Measurements from ENCODE around the gene DRGX.

DNA sequence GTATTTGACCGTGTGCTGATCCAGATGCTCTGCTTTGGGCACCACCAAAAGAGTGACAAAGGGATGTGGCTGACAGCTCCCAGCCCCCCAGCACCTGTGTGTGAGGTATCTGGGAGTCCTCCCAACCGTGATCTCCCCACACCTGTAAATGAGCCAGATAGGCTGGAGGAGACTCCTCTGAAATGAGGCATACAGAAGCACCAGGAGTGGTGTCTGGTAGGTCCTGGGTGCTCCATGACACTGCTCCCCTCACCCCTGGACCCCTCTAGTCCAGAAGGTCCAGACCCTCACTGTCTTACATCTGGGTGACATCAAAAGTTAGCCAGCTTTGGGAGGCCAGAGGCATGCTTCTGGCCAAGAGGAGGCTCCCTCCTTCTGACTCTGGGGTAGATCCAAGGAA is 20.0 kb upstream of the DRGX start:
- TF ChIP-seq, protein P1, sequence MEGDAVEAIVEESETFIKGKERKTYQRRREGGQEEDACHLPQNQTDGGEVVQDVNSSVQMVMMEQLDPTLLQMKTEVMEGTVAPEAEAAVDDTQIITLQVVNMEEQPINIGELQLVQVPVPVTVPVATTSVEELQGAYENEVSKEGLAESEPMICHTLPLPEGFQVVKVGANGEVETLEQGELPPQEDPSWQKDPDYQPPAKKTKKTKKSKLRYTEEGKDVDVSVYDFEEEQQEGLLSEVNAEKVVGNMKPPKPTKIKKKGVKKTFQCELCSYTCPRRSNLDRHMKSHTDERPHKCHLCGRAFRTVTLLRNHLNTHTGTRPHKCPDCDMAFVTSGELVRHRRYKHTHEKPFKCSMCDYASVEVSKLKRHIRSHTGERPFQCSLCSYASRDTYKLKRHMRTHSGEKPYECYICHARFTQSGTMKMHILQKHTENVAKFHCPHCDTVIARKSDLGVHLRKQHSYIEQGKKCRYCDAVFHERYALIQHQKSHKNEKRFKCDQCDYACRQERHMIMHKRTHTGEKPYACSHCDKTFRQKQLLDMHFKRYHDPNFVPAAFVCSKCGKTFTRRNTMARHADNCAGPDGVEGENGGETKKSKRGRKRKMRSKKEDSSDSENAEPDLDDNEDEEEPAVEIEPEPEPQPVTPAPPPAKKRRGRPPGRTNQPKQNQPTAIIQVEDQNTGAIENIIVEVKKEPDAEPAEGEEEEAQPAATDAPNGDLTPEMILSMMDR (IDR thresholded peaks at IDR 0.05; ENCODE audit: low read depth, low read length): no peak
- TF ChIP-seq, protein P2, sequence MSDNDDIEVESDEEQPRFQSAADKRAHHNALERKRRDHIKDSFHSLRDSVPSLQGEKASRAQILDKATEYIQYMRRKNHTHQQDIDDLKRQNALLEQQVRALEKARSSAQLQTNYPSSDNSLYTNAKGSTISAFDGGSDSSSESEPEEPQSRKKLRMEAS (IDR thresholded peaks at IDR 0.05; ENCODE audit: low read depth, low read length): no peak

Data from NB4 (cell line).